H1 (cell line): ENCODE results near the gene TK2. TPM values are rescaled to one million over a fixed set of nuclear protein-coding genes. Genes with fewer than 3 reads are reported as not detected.

Source experiments
- KDM5A ChIP-seq: fragments of 200-600 bp; IDR thresholded peaks from 2 replicates; pipeline ENCODE4 v1.7.1; 2012; ENCODE audit warnings: mild to moderate bottlenecking, low read length, inconsistent platforms, mixed read lengths
- NRF1 ChIP-seq: IDR thresholded peaks from 2 replicates; pipeline ENCODE4 v1.6.1; 2011; ENCODE audit warnings: mild to moderate bottlenecking, low read depth, low read length, improper control_type of control experiment
- SAP30 ChIP-seq: fragments of 300-600 bp; sonication (generic); IDR thresholded peaks from 2 replicates; pipeline ENCODE4 v1.7.1; 2012; ENCODE audit warnings: low read length, moderate library complexity, mild to moderate bottlenecking, inconsistent platforms; ENCODE audit not compliant: insufficient read depth, insufficient replicate concordance
- TAF7 ChIP-seq: optimal IDR thresholded peaks from 2 replicates; pipeline ENCODE3; 2011; ENCODE audit warnings: low read depth, mild to moderate bottlenecking, inconsistent platforms, low read length, moderate library complexity, borderline replicate concordance
- TBP ChIP-seq: IDR thresholded peaks from 2 replicates; pipeline ENCODE4 v1.6.1; 2011; ENCODE audit warnings: low read depth, low read length, improper control_type of control experiment
- polyA plus RNA-seq, 7 experiments: library from polyadenylated mRNA; depleted of rRNA in 3 of 7; stranded (reverse) in 5 of 7; unstranded in 2 of 7; fragments of >200 nt in 5 of 7; fragments of 200-250 nt in 2 of 7; gene quantifications; 1 replicate in 5 of 7; 2 replicates in 1 of 7; 4 replicates in 1 of 7; pipeline versions ENCODE4 v1.2.1 to v1.2.3, GENCODE V29; 2011 to 2013; ENCODE audit warnings: missing spikeins in 2 of 7, mixed read lengths in 2 of 7
- total RNA-seq: library from RNA; stranded (reverse); fragmentation: NEBNext Ultra II Directional; extraction: Animal tissue kit (Norgen Biotek cat#: 25700); gene quantifications from 2 replicates; pipeline ENCODE4 v1.2.1, GENCODE V29; 2021

Gene TK2
- total and polyA plus RNA-seq, 2 of the 8 experiments (the other 6 are each of a cell fraction or from before 2014, with no cell fraction given): 2.7 to 3.6 TPM

DNA sequence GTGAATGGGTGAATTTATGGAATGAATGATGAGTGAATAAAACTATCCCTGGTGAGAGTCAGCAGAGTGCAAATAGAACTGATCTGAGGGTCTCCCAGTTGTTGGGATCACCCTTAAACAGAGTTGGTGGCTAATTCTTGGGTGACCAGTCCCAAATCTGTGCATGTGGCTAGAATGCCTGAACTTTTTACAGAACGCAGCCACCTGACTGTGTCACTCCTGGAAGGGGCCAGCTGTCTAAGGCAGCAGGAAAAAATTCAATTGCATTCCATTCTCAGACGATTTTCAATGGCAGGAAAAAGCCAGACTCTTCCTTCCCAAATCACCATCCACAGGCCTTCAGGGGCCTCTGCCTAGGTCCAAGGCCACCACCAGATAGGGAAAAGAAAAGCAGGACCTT lies 79.4 kb downstream of the TK2 start (continued):
- TF ChIP-seq TAF7 (no peak), TBP (no peak), NRF1 (no peak), KDM5A (no peak), SAP30 (no peak)
- TF ChIP-seq, all 59 proteins: peak for 0
